Activated T-cell treated with anti-CD3 and anti-CD28 coated beads, Interleukin-2, amount 50 U/mL, for 24 hours (primary cell): ENCODE measurements around the gene MLX.
"Not testable (repeated sequence)": the region's sequence is repeated elsewhere in the genome, so short reads cannot be mapped to it uniquely, and the experiment has no call there.

Experiments used
- DNase-seq: peaks from one replicate; pipeline ENCODE4 v3.0.0-alpha.2; 2020
- H3K27ac Mint-ChIP-seq: 2 replicates; pipeline ENCODE4 v1.8.0; 2020; ENCODE audit warnings: mild to moderate bottlenecking, mixed read lengths
- H3K27me3 Mint-ChIP-seq: 2 replicates; pipeline ENCODE4 v1.8.0; 2020; ENCODE audit warnings: mixed read lengths
- H3K36me3 Mint-ChIP-seq: 2 replicates; pipeline ENCODE4 v1.8.0; 2020; ENCODE audit warnings: low read depth, mixed read lengths
- H3K4me1 Mint-ChIP-seq: 2 replicates; pipeline ENCODE4 v1.8.0; 2020; ENCODE audit warnings: low read depth, mixed read lengths
- H3K4me3 Mint-ChIP-seq: 2 replicates; pipeline ENCODE4 v1.8.0; 2020; ENCODE audit warnings: mild to moderate bottlenecking, moderate library complexity, mixed read lengths
- H3K9me3 Mint-ChIP-seq: 2 replicates; pipeline ENCODE4 v1.8.0; 2020; ENCODE audit warnings: mixed read lengths

Gene MLX

GRCh38 chr17:42529061-42529460, 37.8 kb upstream of the MLX start:
- no peak overlapping the region for H3K4me3 Mint-ChIP-seq
- H3K27me3 Mint-ChIP-seq = no peaks in the 10 kb centered on the region
- no peak overlapping the region for H3K27ac Mint-ChIP-seq
- peaks cover 44% of the 10 kb centered on the region for H3K4me1 Mint-ChIP-seq
- no peaks in the 10 kb centered on the region for H3K36me3 Mint-ChIP-seq
- DNase-seq = no peak
- no peaks in the 10 kb centered on the region for H3K9me3 Mint-ChIP-seq

- H3K27me3 Mint-ChIP-seq = no peaks in the 10 kb centered on the region
- peaks cover 45% of the 10 kb centered on the region for H3K4me1 Mint-ChIP-seq
- peaks cover 2% of the 10 kb centered on the region for H3K36me3 Mint-ChIP-seq
- H3K27ac Mint-ChIP-seq = no peak overlapping the region
- no peak for DNase-seq
- H3K4me3 Mint-ChIP-seq = no peak overlapping the region
- no peaks in the 10 kb centered on the region for H3K9me3 Mint-ChIP-seq
Measured at GRCh38 chr17:42530952-42531454, 35.9 kb upstream of the MLX start.

GRCh38 chr17:42531455-42532354, 35.2 kb upstream of the MLX start:
- peak overlapping the region; percentile 63 for H3K27ac Mint-ChIP-seq
- no peaks in the 10 kb centered on the region for H3K27me3 Mint-ChIP-seq
- DNase-seq = peak; percentile 72
- H3K9me3 Mint-ChIP-seq = no peaks in the 10 kb centered on the region
- peak overlapping the region; percentile 72 for H3K4me3 Mint-ChIP-seq
- peaks cover 4% of the 10 kb centered on the region for H3K36me3 Mint-ChIP-seq
- peaks cover 47% of the 10 kb centered on the region for H3K4me1 Mint-ChIP-seq

GRCh38 chr17:42535155-42536047, 31.5 kb upstream of the MLX start:
- no peak for DNase-seq
- peak overlapping the region; percentile 88 for H3K27ac Mint-ChIP-seq
- H3K27me3 Mint-ChIP-seq = no peaks in the 10 kb centered on the region

GRCh38 chr17:42536048-42536371, 30.9 kb upstream of the MLX start, which contains the start of gene NAGLU:
Gene NAGLU, plus strand, starts transcription at chr17:42536241. Its CDS starts 32 bp downstream, at chr17:42536273.
- Mint-ChIP-seq H3K27me3 (no peaks in the 10 kb centered on the region), H3K36me3 (peaks cover 28% of the 10 kb centered on the region), H3K4me1 (peaks cover 45% of the 10 kb centered on the region), H3K27ac (peak within 1 kb of the TSS; percentile 88), H3K4me3 (peak within 1 kb of the TSS; percentile 88), H3K9me3 (no peaks in the 10 kb centered on the region)
- DNase-seq = peak; percentile 92

More at GRCh38 chr17:42535155-42536047, 31.5 kb upstream of the MLX start:
- Mint-ChIP-seq H3K4me1 (peaks cover 45% of the 10 kb centered on the region), H3K4me3 (peak overlapping the region; percentile 83), H3K36me3 (peaks cover 23% of the 10 kb centered on the region), H3K9me3 (no peaks in the 10 kb centered on the region)

- H3K36me3 Mint-ChIP-seq = peaks cover 32% of the 10 kb centered on the region
- H3K27me3 Mint-ChIP-seq = no peaks in the 10 kb centered on the region
- peaks cover 45% of the 10 kb centered on the region for H3K4me1 Mint-ChIP-seq
- H3K4me3 Mint-ChIP-seq = peak overlapping the region; percentile 88
- H3K9me3 Mint-ChIP-seq = no peaks in the 10 kb centered on the region
- H3K27ac Mint-ChIP-seq = peak overlapping the region; percentile 88
- peak; percentile 87 for DNase-seq
Measured at GRCh38 chr17:42536372-42537155, 30.3 kb upstream of the MLX start.

- Mint-ChIP-seq H3K27me3 (no peaks in the 10 kb centered on the region), H3K36me3 (peaks cover 33% of the 10 kb centered on the region), H3K27ac (peak overlapping the region; percentile 88), H3K9me3 (no peaks in the 10 kb centered on the region), H3K4me3 (peak overlapping the region; percentile 88), H3K4me1 (peaks cover 41% of the 10 kb centered on the region)
- DNase-seq = no peak
Measured at GRCh38 chr17:42537156-42537805, 29.6 kb upstream of the MLX start.

GRCh38 chr17:42537826-42538451, 29.0 kb upstream of the MLX start:
- DNase-seq = no peak
- peaks cover 41% of the 10 kb centered on the region for H3K4me1 Mint-ChIP-seq
- no peaks in the 10 kb centered on the region for H3K27me3 Mint-ChIP-seq
- peak overlapping the region; percentile 9 for H3K27ac Mint-ChIP-seq
- H3K9me3 Mint-ChIP-seq = no peaks in the 10 kb centered on the region
- H3K4me3 Mint-ChIP-seq = peak overlapping the region; percentile 88
- peaks cover 37% of the 10 kb centered on the region for H3K36me3 Mint-ChIP-seq

GRCh38 chr17:42538482-42538881, 28.4 kb upstream of the MLX start:
- Mint-ChIP-seq H3K36me3 (peaks cover 41% of the 10 kb centered on the region), H3K4me3 (no peak overlapping the region), H3K4me1 (peaks cover 41% of the 10 kb centered on the region), H3K9me3 (no peaks in the 10 kb centered on the region), H3K27ac (no peak overlapping the region), H3K27me3 (no peaks in the 10 kb centered on the region)
- no peak for DNase-seq

- Mint-ChIP-seq H3K4me1 (peaks cover 36% of the 10 kb centered on the region), H3K36me3 (peaks cover 52% of the 10 kb centered on the region), H3K27ac (peak overlapping the region; percentile 35)
- not testable (repeated sequence) for H3K4me3 Mint-ChIP-seq, H3K27me3 Mint-ChIP-seq, H3K9me3 Mint-ChIP-seq, DNase-seq
Measured at GRCh38 chr17:42540558-42540957, 26.3 kb upstream of the MLX start.

GRCh38 chr17:42541041-42541833, 25.7 kb upstream of the MLX start:
- Mint-ChIP-seq H3K27ac (peak overlapping the region; percentile 35), H3K9me3 (no peaks in the 10 kb centered on the region), H3K27me3 (no peaks in the 10 kb centered on the region), H3K4me3 (no peak overlapping the region), H3K36me3 (peaks cover 50% of the 10 kb centered on the region), H3K4me1 (peaks cover 32% of the 10 kb centered on the region)
- no peak for DNase-seq

GRCh38 chr17:42543190-42544079, 23.5 kb upstream of the MLX start:
- Mint-ChIP-seq H3K27ac (peak overlapping the region; percentile 67), H3K4me3 (no peak overlapping the region), H3K9me3 (no peaks in the 10 kb centered on the region), H3K36me3 (peaks cover 41% of the 10 kb centered on the region), H3K4me1 (peaks cover 19% of the 10 kb centered on the region), H3K27me3 (no peaks in the 10 kb centered on the region)
- DNase-seq = no peak
